HL-60 (cell line): Measurements from ENCODE around the gene CARD6.

ENCODE experiments used
- CTCF ChIP-seq: IDR thresholded peaks from one replicate; pipeline ENCODE4 v1.5.1; 2011; ENCODE audit warnings: low read length, control low read depth, inconsistent platforms; ENCODE audit not compliant: insufficient read depth
- GABPA ChIP-seq: IDR thresholded peaks from 2 replicates; pipeline ENCODE4 v1.6.1; 2012; ENCODE audit warnings: low read depth

DNA sequence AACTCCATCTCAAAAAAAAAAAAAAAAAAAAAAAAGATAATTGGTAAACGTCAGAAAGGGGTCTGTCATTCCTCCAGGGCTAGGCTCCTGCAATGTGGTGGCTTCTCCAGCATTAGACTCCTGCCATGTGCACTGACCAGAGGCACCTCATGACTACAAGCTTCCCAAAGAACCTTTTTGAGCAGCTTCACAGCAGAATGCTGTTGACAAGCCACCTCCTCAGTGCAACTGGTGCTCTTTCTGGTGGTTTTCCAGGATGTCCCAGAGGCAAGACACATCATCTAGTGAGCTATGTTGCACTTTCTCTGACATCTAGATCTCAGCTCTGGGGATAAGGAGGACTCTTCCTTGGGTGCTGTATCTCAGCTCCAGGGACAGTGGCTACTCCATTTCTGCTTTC lies 17.7 kb upstream of the CARD6 start:
- TF ChIP-seq CTCF (no peak), GABPA (no peak)
